ENCODE data around the gene ASPG.

ASPG gene

GRCh38 chr14:104093366-104094055, 8.0 kb downstream of the ASPG start:
- no peak for DNase-seq (ENCODE audit: low read depth in 3 of 3, low spot score in 1 of 3)

- no peak for DNase-seq (ENCODE audit: low read depth in 3 of 3, low spot score in 1 of 3)
These were observed 8.7 kb downstream of the ASPG start for GRCh38 chr14:104094056-104094708.

- peak; percentile 27 to 75 (median 49) for DNase-seq (ENCODE audit: low read depth in 3 of 3, low spot score in 1 of 3)
These were observed 9.4 kb downstream of the ASPG start for GRCh38 chr14:104094709-104095425.

DNA sequence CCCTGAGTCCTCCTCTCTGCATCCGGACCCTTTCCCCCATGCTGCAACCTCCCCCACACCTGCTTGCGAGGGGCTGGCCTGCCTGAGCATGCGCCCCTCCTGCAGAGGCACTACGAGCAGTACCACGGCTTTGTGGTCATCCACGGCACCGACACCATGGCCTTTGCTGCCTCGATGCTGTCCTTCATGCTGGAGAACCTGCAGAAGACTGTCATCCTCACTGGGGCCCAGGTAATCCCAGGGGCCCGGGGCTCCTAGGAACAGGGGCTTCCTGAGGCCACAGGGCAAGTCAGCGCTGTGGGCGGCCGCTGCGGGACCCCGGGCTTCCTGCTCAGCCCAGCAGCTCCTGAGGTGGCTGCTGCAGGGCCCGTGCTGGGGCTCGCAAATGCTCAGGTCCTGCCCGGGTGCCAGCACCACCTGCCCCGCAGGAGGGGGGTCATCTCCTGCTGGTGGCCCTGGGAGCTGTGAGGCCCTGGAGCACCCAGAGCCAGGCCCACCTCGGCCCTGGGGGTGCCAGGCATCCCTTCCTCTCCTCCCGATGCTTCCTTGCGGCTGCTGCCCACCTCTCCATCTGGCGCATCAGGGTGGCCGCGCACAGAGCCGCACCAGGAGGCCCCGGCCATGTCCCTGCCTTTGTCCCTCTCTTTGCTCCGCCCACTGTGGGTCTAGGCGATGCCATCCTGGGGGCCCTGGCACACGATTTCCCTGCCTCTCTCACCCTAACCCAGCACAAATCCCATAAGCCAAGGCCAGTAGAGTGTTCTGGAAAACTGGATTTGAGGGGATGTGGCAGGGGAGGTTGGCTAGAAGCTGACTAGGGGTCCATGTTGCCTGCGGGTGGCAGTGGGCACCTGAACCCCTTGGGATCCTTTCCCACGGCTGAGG, 10.2 kb downstream of the ASPG start:
- DNase-seq (ENCODE audit: low read depth in 3 of 3, low spot score in 1 of 3), result no peak

DNA sequence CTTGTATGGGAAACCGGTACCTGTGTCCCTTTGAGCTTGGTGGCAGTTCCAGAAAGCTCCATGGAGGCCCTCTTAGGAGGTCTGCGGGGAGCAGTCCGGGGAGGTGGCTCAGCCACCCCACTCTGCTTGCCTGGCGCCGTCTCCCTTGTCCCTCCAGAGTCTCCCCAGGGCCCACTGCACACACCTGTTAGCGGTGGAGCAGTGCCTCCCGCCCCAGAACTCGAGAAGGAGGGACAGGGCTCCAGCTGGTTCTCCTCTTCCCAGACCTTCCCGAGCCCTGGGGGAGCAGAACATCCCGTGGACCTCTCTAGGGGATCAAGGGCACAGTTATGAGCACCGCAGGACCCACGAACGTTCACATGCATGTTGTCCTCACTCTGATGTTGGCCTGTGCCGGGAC, 10.8 kb downstream of the ASPG start:
- DNase-seq (ENCODE audit: low read depth in 3 of 3, low spot score in 1 of 3), result no peak

DNA sequence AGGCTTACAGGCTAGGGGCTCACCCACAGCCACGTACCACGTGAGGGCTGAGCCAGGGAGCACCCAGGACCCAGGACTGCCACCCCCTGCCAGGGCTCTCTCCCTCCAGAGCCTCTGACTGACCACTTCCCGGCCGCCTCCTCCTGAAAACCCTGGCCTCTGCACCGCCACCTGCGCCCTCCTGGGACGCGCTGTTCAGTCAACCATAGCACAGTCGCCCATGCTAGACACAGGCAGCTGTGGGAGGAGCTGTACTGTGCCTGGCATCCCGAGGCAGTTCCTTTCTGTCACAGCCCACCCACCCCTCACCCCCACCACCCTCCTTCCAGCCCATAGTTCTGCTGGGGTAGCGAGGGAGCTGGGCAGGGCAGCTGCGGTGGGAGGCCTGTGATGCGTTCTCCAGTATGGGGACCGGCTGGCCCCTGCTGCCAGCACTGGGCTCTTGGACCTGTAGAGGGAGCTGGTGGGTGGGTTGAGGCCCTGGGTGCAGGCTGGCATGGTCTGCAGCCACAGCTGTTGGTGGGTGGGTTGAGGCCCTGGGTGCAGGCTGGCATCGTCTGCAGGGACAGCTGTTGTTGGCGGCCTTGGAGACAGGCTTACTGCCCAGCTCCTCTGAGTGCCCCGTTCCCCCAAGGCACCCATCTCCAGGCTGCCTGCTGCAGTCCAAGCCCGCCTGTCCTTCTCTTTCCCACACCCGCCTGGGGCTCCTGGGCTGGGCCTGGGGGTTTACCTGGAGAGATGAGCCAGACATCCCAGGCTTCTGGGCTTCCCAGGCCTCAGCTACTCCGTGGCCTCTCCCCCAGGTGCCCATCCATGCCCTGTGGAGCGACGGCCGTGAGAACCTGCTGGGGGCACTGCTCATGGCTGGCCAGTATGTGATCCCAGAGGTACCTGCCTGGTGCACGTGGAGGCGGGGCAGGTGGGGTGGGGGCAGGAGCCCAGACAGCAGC, 11.5 kb downstream of the ASPG start:
- no peak for DNase-seq (ENCODE audit: low read depth in 3 of 3, low spot score in 1 of 3)

DNA sequence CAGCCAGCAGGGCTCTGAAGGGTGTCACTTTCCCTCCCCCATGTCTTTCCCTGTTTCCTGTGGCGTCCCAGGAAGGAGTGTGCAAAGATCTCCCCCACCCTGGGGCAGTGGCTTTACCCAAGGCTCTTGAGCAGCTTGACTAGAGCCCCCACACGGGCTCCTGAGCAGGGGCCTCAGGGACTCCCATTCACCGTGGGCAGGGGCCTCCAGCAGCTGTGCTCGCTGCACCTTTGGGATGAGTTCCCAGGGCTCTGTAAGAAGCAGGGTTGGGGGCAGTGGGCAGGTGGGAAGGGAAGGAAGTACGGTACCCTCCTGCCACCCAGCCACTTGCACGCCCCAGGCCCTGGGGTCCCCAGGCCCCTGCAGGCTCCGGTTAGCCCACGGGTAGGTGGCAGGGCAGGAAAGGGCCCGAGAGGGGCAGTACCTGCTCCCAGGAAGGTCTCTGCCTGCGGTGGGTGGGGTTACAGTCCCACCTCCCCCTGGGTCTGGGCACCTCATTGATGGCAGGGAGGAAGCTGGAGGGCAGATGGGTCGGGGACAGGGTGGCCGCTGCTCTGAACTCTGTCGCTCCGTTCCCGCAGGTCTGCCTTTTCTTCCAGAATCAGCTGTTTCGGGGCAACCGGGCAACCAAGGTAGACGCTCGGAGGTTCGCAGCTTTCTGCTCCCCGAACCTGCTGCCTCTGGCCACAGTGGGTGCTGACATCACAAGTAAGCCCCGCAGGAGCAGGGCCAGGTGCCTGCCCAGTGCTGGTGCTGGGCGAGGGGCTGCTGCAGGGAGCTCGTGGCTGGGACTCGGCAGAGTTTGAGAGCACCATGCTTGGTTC, 13.0 kb downstream of the ASPG start:
- DNase-seq (ENCODE audit: low read depth in 3 of 3, low spot score in 1 of 3), result no peak

DNA sequence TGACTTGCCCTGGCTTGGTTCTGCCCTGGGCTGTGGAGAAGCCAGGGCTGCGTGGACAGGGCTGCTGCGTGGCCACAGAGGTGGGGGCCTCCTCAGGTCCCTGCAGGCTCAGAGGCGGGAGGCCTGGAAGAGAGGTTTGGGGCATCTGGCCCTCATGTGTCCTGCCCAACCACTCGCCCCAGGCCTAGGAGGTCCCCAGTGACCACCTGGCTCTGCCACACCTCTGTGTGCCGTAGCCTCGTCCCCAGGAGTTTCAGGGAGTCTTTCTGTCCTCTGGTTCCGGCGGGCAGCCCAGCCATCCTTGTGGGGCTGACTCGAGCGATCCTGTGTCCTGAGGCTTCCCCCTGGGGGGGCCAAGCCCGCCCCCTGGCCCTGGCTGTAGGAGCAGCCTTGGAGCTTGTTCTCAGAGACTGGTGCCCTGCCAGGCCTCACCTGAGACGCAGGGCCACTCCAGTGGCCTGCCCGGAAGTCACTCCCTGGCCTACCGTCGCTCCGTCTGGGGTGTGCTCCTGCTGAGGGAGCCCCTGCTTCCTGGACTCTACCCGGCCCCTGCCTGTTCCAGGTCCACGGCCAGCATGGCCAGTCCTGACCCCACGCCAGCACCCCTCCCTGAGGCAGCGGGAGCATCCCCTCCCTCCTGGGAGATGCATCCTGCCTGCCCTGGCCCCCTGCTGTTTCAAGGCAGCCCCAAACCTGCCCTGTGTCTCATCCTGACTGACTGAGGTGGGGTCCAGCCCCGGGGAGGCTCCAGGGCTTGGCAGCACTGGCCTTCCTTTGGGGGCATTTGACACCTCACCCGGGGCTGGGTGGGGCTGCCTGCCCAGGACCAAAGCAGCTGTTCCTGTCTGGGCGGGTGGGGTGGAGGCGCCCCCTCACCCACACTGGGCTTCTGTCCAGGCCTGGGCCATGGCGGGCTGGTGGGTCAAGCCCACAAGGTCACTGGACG, 13.9 kb downstream of the ASPG start:
- DNase-seq (ENCODE audit: low read depth in 3 of 3, low spot score in 1 of 3), result no peak

GRCh38 chr14:104100171-104101085, 14.9 kb downstream of the ASPG start:
- no peak for DNase-seq (ENCODE audit: low read depth in 3 of 3, low spot score in 1 of 3)

DNA sequence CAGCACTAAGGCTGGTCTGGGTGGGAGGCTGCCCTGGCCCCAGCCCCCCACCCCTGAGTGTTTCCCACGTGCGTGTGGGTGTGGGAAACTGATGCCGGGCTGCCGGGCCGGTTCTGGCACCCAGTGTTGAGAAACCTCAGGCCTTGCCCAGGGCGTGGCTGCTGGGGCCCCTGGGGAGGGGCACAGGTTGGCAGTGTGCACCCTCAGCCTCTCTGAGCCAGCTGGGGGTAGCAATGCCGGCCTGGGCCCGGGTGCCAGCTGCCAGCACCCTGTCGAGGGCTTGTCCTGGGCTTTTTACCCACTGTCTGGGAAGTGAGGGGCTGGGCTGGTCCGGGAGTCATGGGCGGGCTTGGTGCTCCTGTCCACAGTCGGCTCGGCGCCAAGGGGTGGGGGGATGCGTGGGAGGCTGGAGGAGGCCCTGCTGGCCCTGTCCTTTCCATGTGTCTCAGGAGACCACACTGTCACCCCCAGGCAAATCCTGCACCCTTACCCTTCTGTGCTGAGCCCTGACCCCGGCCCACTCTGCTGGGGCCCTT, 15.7 kb downstream of the ASPG start:
- no peak for DNase-seq (ENCODE audit: low read depth in 3 of 3, low spot score in 1 of 3)

DNA sequence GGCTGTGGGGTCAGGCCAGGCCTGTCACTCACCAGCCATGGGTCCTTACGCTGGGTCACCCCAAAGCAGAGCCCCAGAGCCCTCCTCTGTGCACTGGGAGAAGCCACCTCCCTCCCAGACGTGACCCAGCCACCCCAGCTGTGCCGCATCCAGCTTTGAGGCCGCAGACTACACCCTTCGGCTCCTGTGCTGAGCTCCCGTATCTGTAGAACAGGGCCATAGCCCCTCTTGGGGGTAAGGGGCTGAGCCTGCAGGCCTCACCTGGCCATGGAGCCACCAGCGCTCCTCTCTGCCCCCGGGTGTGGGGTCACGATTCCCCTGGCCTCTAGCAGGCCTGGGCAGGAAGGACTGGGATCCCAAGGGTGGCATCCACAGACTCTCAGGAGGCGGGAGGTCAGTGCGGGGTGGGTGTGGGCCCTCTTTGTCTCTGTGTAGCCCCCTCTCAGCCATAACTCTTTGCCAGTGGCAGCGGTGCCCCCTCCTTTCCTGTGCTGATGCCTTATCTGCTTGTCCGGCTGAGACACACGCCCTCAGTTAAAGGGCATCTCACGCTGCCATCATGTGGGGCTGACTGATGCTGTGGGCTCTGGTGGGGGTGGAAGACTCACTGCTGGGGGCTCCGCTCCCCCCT, 16.3 kb downstream of the ASPG start:
- no peak for DNase-seq (ENCODE audit: low read depth in 3 of 3, low spot score in 1 of 3)

- no peak for DNase-seq (ENCODE audit: low read depth in 3 of 3, low spot score in 1 of 3)
These were observed 16.9 kb downstream of the ASPG start for GRCh38 chr14:104102282-104102914.

DNA sequence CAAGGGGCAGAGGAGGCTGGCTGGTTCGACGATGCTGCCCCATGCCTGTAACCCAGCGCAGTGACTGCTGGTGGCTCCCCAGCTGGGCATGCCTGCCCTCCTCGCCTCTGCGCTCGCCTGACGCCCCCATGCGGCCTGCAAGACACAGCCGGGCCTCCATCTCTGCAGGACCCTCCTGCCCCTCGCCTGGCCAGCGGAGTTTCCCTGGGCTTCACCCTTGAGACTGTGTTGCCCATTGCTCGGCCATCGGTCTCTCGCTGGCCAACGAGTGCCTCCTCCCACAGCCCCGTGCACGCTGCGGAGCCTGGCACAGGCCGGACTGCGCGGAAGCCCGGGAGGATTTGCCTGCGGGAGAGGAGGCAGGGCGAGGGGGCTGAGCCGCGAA, 17.6 kb downstream of the ASPG start:
- no peak for DNase-seq (ENCODE audit: low read depth in 3 of 3, low spot score in 1 of 3)

GRCh38 chr14:104103446-104104075, 18.1 kb downstream of the ASPG start:
- DNase-seq (ENCODE audit: low read depth in 3 of 3, low spot score in 1 of 3), result no peak

DNA sequence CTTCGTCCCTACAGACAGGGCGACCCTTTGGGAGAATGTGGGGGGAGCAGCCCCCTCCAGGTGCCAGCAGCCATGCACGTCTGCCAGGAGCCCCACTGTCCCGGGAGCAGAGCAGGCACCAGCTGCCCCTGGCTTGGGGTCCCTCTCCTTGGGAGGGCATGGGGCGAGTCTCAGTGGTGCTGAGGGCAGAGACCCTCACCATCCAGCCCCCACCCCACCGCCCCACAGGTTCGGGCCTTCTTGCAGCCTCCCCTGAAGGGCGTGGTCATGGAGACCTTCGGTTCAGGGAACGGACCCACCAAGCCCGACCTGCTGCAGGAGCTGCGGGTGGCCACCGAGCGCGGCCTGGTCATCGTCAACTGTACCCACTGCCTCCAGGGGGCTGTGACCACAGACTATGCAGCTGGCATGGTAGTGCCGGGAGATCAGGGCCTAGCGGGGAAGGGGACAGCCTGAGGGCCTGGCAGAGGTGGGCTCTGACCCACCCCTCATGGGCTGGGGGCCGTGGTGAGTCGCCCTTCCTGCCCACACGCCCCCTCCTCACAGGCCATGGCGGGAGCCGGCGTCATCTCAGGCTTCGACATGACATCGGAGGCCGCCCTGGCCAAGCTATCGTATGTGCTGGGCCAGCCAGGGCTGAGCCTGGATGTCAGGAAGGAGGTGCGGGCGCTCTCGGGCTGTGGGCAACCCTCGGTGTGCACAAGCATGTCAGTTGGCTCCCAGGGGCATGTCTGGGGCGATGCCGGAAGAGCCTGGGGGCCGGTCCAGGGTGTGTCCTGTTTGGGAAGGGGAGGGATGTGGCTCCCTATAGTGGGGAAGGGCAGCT, 18.8 kb downstream of the ASPG start:
- DNase-seq (ENCODE audit: low read depth in 3 of 3, low spot score in 1 of 3), result no peak
